Measurements from ENCODE around the gene IL15RA.
"Not testable (repeated sequence)": the region's sequence is repeated elsewhere in the genome, so short reads cannot be mapped to it uniquely, and the experiment has no call there.

The IL15RA gene

DNA sequence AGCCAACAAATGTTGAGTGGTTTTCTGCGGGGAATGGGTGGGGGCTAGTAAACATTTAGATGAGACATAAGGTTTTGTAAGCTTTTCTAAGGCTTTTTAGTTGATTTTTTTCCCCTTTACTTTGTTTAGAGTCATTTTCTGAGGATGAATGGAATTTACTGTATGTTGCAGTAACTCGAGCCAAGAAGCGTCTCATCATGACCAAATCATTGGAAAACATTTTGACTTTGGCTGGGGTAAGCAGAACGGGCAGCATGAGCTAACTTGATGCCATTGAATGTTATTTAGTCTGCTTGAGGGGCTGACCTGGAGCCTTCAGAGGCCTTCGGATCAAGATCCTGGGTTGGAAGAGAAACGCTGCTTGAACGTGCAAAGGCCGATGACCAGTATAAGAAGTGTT is 50.0 kb downstream of the IL15RA start:
- DNase-seq (ENCODE audit: low read depth in 2 of 2), result no peak

DNA sequence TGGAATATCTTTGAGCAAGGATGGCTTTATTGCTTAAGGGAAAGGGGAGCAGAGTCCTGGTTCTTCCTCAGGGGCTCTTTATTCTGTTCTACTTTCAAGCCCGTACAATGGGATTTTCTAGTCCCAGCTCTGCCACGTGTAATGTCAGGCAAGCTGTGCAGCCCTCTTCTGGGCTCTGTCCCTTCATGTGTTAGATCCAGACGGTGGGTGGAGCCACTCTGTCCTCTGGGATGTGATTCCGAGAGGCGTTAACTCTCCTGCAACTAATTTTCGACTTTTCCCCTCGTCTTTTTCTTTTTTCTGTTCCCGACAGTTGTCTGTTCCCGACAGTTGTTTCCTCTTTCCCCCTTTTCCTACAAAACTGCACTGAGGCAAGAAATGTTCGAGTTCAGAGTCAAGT is 52.5 kb downstream of the IL15RA start:
- DNase-seq (ENCODE audit: low read depth in 2 of 2), result no peak

DNA sequence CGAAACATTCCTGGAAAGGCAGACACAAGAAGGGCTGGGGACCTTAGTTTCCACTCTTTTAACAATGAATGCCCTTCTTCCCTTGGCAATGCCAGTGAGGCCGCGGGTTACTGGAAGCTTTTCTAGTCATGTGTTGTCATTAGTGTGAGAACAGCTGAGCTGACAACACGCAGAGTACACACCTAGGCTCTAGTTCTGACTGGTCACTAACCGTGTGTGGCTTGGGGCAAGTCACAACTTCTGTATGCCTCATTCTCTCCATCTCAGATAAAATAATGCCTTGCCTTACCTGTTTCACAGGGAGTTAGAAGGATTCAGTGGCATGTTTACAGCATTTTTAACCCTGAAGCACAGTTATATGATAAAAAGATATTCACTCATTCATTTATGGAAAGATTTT is 55.6 kb downstream of the IL15RA start:
- DNase-seq (ENCODE audit: low read depth in 2 of 2), result no peak

DNA sequence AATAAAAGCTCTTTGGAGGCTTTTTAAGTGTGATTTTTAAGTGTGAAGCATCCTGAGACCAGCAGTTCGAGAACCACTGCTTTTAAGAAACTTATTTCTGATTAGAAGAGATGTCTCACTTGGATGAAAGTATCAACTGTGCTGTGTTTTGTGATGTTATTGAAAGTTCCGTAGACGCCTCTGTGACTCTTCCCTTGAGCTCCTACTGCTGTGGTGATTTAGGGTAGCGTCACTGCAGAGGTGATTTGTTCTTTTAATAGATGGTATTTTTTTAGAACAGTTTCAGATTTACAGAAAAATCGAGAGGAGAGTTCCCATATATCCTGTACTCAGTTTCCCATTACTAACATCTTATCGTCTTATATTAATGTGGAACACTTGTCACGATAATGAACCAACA is 57.8 kb downstream of the IL15RA start:
- no peak for DNase-seq (ENCODE audit: low read depth in 2 of 2)

DNA sequence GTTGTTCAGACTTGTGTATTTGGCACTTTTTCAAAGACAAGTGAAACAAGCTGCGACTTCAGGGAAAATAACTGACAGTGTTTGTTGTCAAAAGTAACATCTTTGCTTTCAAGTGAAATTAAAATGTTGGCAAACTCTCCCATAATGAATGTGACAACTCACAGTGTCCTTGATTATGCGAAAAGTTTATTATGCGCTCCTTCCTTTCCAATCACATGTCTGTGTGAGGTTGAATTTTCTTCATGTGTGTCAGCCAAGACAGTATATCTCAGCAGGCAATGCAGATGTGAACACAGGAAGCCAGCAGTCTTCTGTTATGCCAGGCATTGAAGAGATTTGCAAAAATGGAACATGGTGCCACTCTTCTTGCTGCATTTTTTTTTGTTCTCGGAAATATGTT is 58.6 kb downstream of the IL15RA start:
- no peak for DNase-seq (ENCODE audit: low read depth in 2 of 2)

DNA sequence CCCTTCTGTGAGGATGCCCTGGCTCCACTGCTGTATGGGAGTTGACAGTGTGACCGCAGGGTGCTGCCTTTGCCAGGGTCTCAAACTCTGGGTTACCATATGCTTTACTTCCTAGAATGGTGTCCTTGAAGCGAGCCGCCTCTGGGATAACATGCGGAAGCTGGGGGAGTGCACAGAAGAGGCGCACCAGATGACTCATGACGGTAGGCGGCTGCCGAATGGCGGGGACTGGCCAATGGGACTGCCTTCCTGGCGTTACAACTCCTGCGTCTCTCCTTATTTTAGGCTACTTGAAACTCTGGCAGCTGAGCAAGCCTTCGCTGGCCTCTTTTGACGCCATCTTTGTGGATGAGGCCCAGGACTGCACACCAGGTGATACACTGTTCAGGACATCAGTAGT is 60.0 kb downstream of the IL15RA start:
- DNase-seq (ENCODE audit: low read depth in 2 of 2), result no peak

DNA sequence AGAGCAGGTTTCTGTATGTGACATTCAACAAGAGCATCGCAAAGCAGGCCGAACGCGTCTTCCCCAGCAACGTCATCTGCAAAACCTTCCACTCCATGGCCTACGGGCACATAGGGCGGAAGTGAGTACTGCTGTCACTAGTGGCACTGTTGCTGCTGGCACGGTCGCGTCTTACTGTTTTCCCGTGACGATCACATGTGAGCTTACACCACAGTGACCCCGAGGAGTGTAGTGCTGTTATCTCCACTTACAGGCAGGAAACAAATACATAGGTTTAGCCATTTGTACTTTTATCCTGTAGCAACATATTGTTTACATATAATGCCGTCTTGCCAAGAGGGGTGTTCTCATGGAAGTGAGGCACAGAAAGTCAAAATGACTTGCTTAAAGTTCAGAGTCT is 61.9 kb downstream of the IL15RA start:
- DNase-seq (ENCODE audit: low read depth in 2 of 2), result no peak

DNA sequence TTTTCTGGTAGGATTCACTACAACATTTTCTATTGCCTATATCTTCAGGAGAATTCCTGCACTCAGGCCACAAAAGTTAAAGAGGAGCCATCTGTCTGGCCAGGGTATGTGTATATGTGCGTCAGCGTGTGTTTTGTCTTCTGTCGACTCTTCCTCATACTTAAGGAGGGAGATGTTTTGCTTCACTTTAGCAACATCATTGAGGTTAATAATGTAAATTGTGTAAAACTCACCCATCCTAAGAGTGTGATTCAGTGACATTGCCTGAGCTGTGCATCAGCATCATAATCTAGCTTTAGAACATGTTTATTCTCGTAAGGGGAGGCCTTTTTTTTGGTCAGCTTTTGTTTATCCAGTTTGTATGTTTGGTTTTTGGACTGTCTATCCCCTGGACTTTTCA is 63.6 kb downstream of the IL15RA start:
- DNase-seq (ENCODE audit: low read depth in 2 of 2), result no peak

DNA sequence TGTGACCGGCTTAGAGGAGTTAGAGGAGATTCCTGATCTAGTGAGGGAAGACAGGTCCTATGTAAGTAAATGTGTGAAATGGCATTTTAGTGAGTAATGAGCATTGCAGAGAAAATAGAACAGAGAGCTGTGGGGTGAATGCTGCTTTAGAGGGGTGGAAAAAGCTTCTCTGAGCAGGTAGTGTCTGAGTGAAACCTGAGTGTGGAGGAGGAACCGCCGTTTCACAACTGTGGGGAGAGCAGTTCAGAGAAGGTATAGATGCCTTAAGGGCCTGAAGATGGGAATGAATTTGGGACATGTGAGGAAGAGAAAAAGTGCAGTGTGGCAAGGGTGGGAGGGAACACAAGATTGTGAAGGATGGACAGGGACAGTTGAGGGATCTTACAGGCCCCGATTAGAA is 65.7 kb downstream of the IL15RA start:
- no peak for DNase-seq (ENCODE audit: low read depth in 2 of 2)

DNA sequence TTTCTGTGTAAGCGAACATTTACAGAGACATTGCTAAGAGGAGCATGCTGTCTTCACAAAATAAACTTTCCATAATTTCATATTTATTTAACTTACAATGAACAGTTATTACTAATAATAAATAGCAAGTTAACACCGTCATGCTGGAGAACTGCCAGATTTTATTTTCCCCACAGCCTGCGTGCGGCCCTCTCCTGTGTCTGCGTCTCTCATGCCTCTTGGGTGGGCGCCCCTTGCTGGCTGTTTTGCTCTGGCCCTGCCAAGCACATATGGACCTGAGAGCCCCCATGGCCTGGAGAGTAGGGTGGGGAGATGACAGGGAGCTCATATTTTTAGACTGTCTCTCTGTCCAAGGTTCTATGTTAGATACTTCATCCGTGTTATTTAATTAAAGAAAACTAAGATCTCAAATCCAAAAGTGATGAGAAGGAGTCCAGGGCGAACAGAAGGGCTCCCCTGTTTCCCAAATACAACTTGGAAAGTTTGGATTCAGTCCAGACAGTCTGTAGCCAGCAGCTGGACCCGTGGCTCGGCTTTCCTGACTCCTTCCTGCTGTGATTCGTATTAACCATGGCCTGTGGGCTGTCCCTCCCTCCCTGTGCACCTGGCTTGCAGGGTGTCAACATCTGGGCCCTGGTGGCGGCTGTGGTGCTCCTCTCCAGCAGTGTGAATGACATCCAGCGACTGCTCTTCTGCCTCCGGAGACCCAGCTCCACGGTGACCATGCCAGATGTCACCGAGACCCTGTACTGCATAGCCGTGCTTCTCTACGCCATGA is 66.8 kb downstream of the IL15RA start:
- DNase-seq (ENCODE audit: low read depth in 2 of 2), result no peak

DNA sequence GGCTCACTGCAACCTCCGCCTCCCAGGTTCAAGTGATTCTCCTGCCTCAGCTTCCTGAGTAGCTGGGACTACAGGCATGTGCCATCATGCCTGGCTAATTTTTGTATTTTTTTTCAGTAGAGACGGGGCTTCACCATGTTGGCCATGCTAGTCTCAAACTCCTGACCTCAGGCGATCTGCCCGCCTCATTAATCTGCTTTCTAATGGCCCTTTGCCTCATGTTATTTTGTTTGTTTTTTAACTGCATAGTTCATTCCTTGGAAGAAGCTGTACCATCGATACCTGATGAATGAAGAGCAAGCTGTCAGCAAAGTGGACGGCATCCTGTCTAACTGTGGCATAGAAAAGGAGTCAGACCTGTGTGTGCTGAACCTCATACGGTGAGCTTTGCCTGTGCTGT is 68.7 kb downstream of the IL15RA start:
- not testable (repeated sequence) for DNase-seq (ENCODE audit: low read depth in 2 of 2)

DNA sequence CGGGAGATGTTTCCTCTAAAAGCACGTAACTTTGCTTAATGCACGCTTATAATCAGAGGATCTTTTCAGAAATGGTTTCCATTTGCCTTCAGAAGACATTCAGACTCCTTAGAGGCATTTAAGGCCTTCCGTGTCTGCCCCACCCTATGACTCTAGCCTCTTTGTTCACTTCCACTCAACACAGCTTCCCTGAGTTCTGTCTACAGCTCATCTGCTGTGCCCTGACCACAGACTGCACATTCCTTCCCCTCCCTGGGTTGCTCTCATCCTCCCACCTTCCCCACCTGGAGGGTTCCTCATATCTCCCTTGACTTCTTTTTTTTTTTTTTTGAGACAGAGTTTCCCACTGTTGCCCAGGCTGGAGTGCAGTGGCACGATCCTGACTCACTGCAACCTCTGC is 70.7 kb downstream of the IL15RA start:
- DNase-seq (ENCODE audit: low read depth in 2 of 2), result no peak

DNA sequence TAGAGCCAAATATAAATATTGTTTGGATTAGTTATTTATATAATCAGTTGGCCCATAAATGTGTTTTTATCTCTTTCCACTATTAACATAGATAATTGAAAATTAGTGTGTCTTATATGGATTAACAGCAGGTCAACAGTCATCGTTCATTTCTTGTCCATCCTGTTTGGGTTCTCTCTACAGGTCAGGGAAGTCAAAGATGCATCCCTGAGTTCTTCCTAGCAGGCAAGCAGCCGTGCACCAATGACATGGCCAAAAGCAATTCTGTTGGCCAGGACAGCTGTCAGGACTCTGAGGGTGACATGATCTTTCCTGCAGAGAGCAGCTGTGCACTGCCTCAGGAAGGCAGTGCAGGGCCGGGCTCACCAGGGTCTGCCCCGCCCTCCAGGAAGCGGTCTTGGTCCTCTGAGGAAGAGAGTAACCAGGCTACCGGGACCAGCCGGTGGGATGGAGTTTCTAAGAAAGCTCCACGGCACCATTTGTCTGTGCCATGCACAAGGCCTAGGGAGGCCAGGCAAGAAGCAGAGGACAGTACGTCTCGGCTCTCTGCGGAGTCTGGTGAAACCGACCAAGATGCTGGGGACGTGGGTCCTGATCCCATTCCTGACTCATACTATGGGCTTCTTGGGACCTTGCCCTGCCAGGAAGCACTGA is 71.4 kb downstream of the IL15RA start:
- DNase-seq (ENCODE audit: low read depth in 2 of 2), result no peak

DNA sequence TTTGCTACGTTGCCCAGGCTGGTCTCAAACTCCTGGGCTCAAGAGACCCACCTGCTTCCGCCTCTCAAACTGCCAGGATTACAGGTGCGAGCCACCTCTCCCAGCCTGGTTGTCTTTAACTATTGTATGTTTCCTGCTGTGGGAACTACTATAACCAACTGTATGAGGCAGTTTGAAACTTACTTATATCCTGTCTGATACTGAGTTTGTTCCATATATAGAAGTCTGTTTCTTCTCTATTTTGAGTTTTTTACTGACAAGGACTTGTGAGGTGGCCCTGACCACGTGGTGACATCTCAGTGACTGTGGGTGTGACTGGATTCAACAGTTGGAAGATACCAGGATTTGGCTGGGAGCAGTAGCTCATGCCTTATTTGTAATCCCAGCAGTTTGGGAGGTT is 73.1 kb downstream of the IL15RA start:
- no peak for DNase-seq (ENCODE audit: low read depth in 2 of 2)

DNA sequence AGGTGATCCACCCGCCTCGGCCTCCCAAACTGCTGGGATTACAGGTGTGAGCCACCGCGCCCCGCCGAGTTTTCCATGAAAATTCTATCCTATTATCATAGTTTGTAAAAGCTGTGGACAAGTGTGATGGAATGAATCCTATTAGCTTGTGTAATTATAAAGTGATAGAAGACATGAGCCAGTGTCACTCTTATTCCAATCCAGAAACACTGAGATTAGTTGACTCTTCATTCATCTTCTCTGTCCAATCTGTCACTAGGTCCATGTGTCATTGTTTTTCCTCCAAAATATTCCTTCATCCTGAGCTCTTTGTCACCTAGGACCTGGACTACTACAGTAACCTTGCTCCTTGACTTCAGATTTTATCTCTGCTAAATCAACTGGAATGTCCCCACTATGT is 73.8 kb downstream of the IL15RA start:
- DNase-seq (ENCODE audit: low read depth in 2 of 2), result no peak

DNA sequence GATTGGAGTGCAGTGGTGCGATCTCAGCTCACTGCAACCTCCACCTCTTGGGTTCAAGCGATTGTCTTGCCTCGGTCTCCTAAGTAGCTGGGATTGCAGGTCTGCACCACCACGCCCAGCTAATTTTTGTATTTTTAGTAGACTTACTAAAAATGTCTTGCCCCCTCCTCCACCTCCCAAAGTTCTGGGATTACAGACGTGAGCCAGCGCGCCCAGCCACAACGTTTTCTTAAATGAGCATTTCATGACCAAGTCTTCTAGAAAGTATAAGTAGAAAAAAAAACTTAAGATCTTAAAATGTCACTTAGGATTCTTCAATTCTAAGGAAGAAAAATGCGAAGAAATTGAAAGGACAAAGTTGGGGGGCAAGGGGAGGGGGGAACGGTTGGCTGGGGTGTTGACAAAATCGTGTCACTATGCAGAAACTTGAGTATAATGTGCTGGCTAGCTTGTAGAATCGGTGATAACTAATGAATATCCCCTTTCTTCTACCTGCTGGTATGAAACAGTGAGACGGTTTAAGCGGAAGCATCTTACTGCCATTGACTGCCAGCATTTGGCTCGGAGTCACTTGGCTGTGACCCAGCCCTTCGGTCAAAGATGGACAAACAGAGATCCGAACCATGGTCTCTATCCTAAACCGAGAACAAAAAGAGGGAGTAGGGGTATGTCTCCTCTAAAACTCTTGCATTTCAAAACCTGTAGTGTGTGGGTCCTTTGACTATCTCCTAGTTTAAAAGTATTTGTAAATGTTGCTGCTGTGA is 74.7 kb downstream of the IL15RA start:
- DNase-seq (ENCODE audit: low read depth in 2 of 2), result no peak
